Parathyroid adenoma (tissue), 2 donors: Measurements from ENCODE around the gene NUDT4.

ENCODE experiments used
- H2AFZ ChIP-seq: fragments of 300-600 bp; sonication (generic); one replicate; pipeline ENCODE4 v1.7.0; 2017; ENCODE audit warnings: antibody characterized with exemption, mild to moderate bottlenecking
- H3K27ac ChIP-seq: fragments of 300-600 bp; sonication (generic); one replicate; pipeline ENCODE4 v1.7.0; 2017
- H3K27me3 ChIP-seq: fragments of 300-600 bp; sonication (generic); one replicate; pipeline ENCODE4 v1.7.0; 2017; ENCODE audit warnings: low read length; ENCODE audit not compliant: control insufficient read depth, insufficient read depth
- H3K36me3 ChIP-seq: fragments of 300-600 bp; sonication (generic); one replicate; pipeline ENCODE4 v1.7.0; 2017; ENCODE audit warnings: low read length; ENCODE audit not compliant: control insufficient read depth, insufficient read depth
- H3K4me1 ChIP-seq: fragments of 300-600 bp; sonication (generic); one replicate; pipeline ENCODE4 v1.7.0; 2017; ENCODE audit warnings: control low read depth
- H3K4me2 ChIP-seq: fragments of 300-600 bp; sonication (generic); one replicate; pipeline ENCODE4 v1.7.0; 2017; ENCODE audit warnings: low read length
- H3K4me3 ChIP-seq: fragments of 300-600 bp; sonication (generic); one replicate; pipeline ENCODE4 v1.7.0; 2017; ENCODE audit warnings: low read depth, low read length
- H3K79me2 ChIP-seq: fragments of 300-600 bp; sonication (generic); one replicate; pipeline ENCODE4 v1.7.0; 2017; ENCODE audit warnings: control low read depth
- H3K9ac ChIP-seq: fragments of 300-600 bp; sonication (generic); one replicate; pipeline ENCODE4 v1.7.0; 2017; ENCODE audit warnings: mild to moderate bottlenecking
- H3K9me3 ChIP-seq: fragments of 300-600 bp; sonication (generic); one replicate; pipeline ENCODE4 v1.7.0; 2017; ENCODE audit warnings: low read length; ENCODE audit not compliant: control insufficient read depth
- TF ChIP-seq, protein P1 (sequence below): fragments of 300-600 bp; sonication (generic); IDR thresholded peaks from one replicate; pipeline ENCODE4 v1.7.0; 2017; ENCODE audit warnings: antibody characterized with exemption, mild to moderate bottlenecking
- donor health status: primary hyperparathyroidism.

NUDT4 gene

GRCh38 chr12:93449277-93449676 lies 71.6 kb downstream of the NUDT4 start:
- no peaks in the 10 kb centered on the region for H3K27me3 ChIP-seq
- H2AFZ ChIP-seq: no peak overlapping the region
- H3K36me3 ChIP-seq: no peaks in the 10 kb centered on the region
- no peak overlapping the region for H3K4me3 ChIP-seq
- no peak overlapping the region for H3K4me2 ChIP-seq
- no peak overlapping the region for H3K9ac ChIP-seq
- no peak overlapping the region for H3K27ac ChIP-seq
- H3K4me1 ChIP-seq: no peaks in the 10 kb centered on the region
- no peaks in the 10 kb centered on the region for H3K79me2 ChIP-seq
- no peaks in the 10 kb centered on the region for H3K9me3 ChIP-seq
- TF ChIP-seq, protein P1, sequence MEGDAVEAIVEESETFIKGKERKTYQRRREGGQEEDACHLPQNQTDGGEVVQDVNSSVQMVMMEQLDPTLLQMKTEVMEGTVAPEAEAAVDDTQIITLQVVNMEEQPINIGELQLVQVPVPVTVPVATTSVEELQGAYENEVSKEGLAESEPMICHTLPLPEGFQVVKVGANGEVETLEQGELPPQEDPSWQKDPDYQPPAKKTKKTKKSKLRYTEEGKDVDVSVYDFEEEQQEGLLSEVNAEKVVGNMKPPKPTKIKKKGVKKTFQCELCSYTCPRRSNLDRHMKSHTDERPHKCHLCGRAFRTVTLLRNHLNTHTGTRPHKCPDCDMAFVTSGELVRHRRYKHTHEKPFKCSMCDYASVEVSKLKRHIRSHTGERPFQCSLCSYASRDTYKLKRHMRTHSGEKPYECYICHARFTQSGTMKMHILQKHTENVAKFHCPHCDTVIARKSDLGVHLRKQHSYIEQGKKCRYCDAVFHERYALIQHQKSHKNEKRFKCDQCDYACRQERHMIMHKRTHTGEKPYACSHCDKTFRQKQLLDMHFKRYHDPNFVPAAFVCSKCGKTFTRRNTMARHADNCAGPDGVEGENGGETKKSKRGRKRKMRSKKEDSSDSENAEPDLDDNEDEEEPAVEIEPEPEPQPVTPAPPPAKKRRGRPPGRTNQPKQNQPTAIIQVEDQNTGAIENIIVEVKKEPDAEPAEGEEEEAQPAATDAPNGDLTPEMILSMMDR: no peak

DNA sequence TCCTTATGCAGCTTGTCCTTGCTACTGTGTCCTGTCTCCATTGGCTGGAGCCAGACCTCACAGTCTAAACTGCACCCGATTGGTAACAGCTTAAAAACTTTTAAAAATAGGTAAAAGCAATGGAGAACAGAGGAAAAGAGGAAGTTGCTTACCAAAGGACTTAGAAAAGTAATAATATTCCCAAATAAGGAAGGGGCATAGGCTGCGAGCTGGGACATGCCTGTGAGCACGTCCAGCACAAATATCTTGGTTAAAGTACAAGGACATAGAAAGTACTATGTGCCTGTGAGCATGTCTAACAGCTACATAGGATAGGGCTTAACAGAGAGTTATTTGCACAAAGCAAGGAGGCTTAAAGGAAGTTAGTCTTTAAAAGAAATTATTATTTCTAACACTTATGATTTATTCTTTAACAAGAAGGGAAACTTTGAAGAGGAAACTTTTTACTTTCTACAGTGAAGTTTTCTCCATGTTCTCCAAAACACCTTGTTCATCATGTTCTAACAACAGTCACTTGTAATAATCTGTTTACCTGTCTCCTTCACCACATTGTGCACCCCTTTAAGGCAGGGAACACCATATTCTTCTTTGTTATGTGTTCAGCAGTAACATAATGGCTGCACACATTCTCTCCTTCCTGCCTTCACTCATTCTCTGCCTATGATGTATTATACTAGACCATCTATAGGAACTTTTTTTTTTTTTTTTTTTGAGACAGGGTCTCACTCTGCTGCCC lies 73.9 kb downstream of the NUDT4 start:
- no peaks in the 10 kb centered on the region for H3K4me1 ChIP-seq
- no peaks in the 10 kb centered on the region for H3K9me3 ChIP-seq
- no peak overlapping the region for H3K27ac ChIP-seq
- TF ChIP-seq, protein P1: no peak
- no peaks in the 10 kb centered on the region for H3K27me3 ChIP-seq
- H3K36me3 ChIP-seq: no peaks in the 10 kb centered on the region
- H3K4me2 ChIP-seq: no peak overlapping the region
- no peak overlapping the region for H3K9ac ChIP-seq
- no peak overlapping the region for H2AFZ ChIP-seq
- no peak overlapping the region for H3K4me3 ChIP-seq
- no peaks in the 10 kb centered on the region for H3K79me2 ChIP-seq

DNA sequence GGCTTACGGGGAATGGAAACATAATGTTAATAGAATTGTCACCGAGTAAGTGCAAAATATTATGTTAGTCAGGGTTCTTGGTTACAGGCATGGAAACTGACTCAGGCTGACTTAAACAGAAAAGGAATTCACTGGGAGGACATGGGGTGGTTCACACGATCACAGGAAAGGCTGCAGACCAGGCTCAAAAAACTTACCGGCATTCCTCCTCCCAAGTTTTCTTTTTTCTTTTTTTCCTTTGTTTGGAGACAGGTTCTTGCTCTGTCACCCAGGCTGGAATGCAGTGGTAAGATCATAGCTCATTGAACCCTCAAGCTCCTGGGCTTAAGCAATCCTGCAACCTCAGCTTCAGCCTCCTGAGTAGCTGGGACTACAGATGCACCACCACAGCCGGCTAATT lies 75.9 kb downstream of the NUDT4 start:
- TF ChIP-seq, protein P1: no peak
- H3K4me2 ChIP-seq: no peak overlapping the region
- no peak overlapping the region for H3K4me3 ChIP-seq
- no peak overlapping the region for H3K9ac ChIP-seq
- H3K27ac ChIP-seq: no peak overlapping the region
- H3K36me3 ChIP-seq: no peaks in the 10 kb centered on the region
- no peaks in the 10 kb centered on the region for H3K4me1 ChIP-seq
- H3K9me3 ChIP-seq: no peaks in the 10 kb centered on the region
- no peaks in the 10 kb centered on the region for H3K79me2 ChIP-seq
- H3K27me3 ChIP-seq: no peaks in the 10 kb centered on the region
- H2AFZ ChIP-seq: no peak overlapping the region

DNA sequence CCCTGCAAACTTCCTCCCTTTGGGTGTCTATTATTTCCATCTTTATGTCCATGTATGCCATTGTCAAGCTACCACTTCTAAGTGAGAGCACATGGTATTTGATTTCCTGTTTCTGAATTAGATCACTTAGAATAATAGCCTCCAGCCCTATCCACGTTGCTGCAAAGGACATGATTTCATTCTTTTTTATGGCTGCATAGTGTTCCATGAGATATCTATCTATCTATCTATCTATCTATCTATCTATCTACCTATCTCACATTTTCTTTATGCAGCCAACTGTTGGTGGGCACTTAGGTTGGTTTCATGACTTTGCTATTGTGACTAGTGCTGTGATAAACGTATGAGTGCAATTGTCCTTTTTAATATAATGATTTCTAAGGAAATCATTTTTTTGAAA lies 78.4 kb downstream of the NUDT4 start:
- no peak overlapping the region for H3K4me3 ChIP-seq
- H3K4me2 ChIP-seq: no peak overlapping the region
- H3K9me3 ChIP-seq: no peaks in the 10 kb centered on the region
- H3K36me3 ChIP-seq: no peaks in the 10 kb centered on the region
- no peaks in the 10 kb centered on the region for H3K4me1 ChIP-seq
- TF ChIP-seq, protein P1: no peak
- H3K9ac ChIP-seq: no peak overlapping the region
- H3K79me2 ChIP-seq: no peaks in the 10 kb centered on the region
- no peak overlapping the region for H3K27ac ChIP-seq
- H3K27me3 ChIP-seq: no peaks in the 10 kb centered on the region
- no peak overlapping the region for H2AFZ ChIP-seq
